GM19324 (cell line): Measurements from ENCODE around the gene MTG2.

Source experiments
- ATAC-seq: cut with Tn5 transposase; IDR thresholded peaks from one replicate; pipeline ENCODE4 v1.9.1; 2021; ENCODE audit warnings: mild to moderate bottlenecking, moderate library complexity; ENCODE audit not compliant: unreplicated experiment, low FRiP score

Gene MTG2

DNA sequence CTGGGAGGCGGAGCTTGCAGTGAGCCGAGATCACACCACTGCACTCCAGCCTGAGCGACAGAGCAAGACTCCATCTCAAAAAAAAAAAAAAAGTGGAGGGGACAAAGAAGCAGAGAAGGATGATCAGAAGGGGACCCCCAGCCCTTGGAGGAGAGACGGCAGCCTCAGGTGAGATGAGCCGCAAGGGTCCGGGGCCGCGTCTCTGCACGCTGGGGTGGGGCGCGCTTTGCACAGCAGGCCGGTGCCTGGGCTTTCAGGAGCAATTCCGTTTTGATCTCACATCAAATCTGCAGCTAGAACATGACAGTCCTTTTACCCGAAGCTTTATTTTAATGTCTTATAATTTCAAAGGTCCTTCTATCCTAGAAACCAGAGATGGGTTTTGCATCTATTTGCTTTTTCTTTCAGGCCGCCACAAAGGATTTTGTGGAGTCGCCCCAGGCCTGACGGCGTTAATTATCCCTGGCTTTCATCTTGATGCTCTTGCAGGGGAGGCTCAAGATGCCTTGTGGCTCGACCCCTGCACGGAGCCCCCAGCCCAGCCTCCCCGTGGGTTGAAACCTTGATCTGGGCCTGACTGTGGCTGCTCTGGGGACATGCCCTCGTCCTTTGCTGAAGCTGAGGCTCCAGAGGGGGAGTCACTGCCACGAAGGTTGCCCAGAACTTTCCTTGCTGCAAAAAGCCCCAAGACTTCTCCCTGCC is 20.0 kb downstream of the MTG2 start:
- ATAC-seq, result no peak

DNA sequence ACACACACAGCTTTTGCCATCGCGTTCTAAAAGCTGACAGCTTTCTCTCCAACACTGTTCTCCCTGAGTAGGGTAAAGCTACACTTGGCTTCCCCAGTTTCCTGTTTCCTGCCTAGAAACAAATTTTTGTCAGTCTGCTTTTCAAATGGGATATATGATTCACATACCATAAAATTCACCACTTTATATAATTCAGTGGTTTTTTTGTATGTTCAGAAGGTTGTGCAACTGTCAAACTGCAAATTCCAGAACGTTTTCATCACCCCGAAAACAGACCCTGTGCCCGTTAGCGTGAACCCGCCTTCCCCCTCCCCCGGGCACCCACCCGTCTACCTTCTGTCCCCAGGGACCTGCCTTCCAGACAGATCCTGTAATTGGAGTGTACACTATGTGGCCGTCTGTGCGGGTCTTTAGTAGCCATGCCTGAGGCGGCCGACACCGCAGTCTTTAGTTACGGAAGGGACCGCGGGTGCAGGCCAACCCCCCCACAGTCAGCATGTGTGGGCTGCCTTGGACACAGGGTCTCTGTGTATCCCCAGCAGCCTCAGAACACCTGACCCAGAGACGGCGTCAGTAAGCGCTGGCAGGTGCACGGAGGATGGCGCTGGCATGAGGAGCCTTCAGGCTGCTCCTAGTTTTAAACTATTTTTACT is 20.7 kb downstream of the MTG2 start:
- ATAC-seq, result no peak

DNA sequence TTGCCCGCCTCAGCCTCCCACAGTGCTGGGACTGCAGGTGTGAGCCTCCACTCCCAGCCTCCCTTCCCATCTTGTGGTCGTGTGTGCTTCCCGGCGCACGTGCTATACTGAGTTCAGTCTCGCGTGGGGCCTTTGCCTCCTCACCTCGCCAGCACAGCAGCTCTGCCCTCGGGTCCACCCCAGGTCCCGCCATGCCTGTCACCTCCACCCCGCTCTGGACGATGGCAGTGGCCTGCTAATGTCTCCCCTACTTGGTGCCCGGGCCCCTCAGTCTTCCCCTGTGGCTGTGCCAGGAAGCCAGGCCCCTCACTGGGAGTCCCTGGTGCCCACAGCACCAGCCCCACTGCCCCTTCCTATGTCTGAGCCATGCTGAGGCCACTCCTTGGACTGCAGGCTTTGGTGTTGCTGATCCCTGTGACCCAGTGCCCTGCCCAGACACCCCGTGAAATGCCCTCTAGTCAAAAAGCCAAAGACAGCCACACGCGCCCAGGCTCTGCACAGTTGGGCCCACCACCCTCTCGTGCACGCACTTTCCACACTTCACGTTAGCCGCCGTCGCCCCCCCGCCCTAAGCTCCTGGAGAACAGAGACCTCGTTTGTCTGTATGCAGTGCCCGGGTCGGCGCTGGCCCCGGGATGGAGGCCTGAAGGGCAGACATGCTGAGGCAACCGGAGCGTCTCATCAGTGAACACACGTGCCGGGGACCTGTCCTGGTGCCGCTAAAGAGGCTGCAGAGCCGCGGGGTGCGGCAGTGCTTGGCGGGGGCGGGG is 23.0 kb downstream of the MTG2 start:
- ATAC-seq, result no peak

DNA sequence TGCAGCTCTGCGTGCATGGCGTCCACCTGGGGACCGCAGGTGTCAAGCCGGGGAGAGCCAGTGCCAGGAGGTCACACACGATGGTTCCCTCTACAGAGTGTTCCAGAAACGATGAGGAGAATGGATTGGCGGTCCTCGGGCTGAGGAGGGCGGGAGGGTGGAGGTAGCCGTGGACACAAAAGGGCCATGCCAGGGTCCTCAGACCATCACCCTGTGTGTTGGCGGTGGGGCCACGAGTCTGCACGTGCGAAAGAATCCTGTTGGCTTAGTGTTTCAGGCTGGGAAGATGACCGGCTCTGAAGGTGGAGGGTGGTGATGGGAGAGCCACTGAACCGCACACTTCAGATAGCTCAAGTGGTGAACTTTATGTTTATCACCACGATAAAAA is 23.6 kb downstream of the MTG2 start:
- ATAC-seq, result no peak

DNA sequence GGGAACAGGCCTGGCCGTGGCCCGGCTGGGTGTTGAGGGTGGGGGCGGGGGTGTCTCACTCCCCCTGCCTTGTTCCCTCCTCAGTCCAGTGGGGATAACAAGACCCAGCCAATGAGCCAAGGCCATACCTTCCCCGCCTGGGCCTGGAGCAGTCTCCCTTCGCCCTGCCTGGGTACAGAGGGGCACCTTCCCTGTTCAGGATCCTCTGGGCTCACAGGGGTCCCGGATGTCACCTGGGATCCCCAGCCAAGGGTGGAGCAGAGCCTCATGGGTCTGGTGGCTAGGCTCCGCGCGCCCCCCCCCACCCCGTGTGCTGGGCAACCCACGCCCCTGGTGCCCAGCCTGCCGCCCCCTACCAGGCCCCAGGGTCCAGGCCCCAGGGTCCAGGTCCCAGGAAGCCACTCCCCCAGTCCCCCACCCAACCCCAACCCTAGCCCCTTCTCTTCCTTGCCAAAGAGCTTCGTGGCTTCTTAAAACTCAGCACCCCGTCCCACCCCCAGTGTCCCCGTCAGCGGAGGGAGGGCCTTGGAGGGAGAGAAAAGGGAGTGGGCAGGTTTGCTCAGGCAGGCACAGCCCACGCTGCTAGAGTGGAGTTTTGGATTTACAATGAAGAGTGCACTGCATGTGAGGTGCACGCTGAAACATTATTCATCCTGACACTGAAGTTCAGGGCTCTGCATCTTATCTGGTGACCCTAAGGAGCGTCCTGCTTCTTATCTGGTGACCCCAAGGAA is 25.4 kb downstream of the MTG2 start:
- no peak for ATAC-seq

DNA sequence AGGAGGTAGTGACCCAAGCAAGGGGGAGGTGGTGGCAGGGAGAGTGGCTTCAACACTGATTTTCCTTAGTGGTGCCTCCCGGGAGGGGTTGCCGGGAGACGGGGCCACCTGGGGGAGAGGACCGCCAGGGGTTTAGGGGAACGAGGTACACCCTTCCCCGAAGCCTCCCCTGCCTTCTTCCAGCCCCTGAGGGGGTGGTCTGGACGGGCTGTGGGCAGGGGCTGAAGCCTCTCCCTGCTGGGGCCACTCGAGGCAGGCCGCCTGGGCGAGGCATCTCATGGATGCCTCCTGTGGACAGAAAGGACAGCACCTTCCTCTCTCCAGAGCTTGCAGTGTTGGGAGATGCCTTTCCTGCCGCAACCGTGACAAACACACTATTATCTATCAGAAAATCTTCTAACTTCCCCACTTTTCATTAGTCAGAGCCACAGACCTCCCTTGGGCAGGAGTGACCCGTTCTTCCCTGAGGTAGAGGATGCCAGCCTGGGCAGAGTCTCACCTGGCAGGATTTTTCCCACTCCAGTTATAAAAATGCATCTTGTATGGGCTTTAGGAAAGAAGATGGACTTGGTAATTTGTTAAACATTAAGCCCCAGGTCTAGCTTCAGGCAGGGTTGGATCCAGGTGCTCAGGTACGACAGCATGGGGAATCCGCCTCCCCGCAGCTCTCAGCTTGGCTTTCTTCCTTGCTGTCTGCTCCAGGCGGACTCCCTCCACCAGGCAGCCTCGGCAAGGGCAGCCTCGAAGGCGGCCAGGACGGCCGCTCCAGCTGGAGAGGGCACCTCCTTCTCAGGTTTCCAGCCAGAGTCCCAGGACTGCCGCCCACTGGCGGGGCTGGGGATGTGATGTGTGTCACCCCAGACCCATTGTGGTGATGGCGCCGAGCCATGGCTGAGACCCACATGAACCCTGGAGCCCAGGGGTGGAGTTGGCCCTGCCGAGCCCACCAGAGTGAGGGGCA is 26.2 kb downstream of the MTG2 start:
- ATAC-seq, result no peak

DNA sequence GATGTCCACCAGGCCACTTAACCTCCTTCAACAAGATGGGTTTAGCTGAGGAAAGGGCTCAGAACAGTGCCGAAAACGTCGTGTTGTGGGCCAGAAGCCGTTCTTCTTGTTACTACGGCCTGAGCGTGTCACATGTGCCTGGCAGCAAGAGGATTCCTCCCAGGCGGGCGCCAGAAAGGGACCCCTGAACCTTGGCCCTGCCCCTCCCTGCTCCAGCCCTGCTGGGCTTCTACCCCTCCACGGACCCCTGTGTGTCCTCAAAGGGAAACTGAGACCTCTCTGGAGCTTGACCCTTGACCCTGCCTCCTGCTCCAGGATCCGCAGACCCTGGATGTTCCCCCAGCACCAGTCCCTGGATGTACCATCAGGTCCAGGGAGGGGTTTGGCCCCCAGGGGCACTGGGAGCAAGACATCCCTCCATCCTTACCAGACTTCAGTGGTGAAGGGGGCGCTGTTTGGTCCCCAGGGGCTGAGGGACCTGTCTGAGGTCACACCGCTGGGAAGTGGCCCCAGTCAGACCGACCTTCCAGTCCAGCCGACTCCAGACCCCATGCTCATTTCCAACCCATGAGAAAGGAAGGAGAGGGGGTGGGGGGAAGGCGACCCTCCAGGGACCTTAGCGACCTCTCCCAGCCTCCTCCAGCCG is 27.1 kb downstream of the MTG2 start:
- no peak for ATAC-seq

DNA sequence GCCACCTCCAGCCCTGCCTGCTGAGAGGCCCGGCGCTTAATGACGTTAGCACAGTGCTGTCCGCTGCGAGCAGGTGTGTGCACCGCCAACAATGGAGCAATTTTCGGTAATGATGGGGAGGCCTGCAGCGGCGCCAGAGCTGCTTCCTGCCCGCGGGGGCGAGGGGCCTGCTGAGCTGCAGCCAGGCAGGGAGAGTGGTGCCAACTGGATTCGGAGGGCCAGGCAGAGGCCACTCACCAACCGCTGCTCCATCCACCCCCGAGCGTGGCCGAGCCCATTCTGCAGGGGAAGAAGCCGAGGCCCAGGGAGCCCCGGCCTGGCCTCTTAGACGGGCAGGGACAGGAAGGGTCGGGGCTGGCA is 27.6 kb downstream of the MTG2 start:
- no peak for ATAC-seq

DNA sequence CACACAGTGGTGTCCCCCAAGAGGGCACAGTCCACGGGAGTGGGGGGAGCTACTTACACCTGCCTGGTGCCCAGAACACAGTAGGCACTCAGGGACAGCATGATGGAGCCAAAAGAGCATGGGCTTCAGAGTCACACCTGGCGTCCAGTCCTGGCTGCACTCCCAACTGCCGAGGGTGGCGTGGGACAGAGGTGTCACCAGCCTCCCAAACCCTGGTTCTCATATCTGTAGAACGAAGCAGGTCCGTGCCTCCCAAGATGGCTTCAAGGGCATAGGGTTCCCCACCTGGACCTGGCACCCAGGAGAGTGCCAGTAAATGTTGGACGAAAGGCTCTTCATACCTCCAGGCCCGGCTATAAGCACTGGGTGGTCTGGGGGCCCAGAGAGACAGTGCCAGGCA is 28.4 kb downstream of the MTG2 start:
- ATAC-seq, result no peak

DNA sequence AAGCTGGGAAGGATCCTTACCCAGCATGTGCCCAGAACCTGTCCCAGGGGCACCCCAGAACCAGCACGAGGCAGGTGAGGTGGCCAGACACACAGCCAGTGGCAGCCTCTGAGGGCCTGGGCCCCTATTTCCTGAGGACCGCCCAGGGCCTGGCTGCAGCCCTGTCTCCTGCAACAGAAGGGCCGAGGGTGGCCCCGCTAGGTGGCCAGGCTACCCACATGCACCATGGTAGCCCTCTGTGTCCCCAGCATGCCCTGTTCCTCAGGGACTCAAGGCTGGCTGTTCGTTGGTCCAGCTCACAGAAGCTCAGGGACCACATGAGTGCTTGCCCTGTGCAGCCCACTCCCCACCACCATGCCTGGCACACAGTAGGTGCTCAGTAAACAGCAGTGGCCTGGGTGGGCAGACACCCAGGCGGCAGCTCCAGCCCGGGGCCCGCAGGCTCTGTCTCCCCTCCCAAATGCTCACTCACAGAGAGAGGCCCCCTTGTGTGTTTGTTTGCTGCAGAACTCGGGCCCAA is 29.0 kb downstream of the MTG2 start:
- ATAC-seq, result no peak

DNA sequence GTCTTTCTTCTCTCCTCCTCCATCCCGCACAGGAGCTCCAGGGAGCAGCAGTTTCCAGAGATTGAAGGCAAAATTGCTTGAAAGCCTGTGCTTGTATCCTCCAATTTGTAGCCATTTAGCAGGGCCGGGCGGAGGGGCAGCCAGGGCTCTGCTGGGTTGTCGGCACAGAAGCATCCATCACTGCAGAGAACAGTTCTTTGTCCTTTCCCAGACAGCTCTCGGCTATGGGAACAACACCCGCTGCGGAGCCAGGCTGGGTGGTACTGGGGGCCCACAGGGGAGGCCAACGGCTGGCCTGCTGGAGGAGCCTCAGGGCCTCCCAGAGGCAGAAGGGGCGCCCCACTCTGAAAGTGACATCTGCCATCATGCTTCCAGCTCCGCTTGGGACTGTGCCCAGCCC is 29.5 kb downstream of the MTG2 start:
- no peak for ATAC-seq

DNA sequence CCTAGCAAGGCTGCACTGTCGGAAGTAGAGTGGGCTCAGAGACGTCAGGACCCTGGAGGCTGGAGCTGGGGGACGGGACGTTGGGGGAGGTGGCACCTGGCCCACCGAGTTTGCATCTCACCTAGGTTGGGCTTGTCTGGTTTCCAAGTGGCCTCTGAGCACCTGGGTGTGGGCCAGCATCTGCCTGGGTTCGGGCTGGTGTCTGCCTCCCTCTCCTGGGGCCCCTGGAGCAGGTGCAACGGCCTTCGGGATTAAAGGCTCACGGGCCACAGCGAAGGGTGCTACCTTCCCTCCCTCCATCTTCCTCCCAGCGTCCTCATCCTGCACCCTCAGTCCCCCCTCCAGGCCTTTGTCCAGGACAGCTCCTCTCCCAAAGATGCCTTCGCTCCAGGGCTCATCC is 31.2 kb downstream of the MTG2 start:
- ATAC-seq, result no peak

DNA sequence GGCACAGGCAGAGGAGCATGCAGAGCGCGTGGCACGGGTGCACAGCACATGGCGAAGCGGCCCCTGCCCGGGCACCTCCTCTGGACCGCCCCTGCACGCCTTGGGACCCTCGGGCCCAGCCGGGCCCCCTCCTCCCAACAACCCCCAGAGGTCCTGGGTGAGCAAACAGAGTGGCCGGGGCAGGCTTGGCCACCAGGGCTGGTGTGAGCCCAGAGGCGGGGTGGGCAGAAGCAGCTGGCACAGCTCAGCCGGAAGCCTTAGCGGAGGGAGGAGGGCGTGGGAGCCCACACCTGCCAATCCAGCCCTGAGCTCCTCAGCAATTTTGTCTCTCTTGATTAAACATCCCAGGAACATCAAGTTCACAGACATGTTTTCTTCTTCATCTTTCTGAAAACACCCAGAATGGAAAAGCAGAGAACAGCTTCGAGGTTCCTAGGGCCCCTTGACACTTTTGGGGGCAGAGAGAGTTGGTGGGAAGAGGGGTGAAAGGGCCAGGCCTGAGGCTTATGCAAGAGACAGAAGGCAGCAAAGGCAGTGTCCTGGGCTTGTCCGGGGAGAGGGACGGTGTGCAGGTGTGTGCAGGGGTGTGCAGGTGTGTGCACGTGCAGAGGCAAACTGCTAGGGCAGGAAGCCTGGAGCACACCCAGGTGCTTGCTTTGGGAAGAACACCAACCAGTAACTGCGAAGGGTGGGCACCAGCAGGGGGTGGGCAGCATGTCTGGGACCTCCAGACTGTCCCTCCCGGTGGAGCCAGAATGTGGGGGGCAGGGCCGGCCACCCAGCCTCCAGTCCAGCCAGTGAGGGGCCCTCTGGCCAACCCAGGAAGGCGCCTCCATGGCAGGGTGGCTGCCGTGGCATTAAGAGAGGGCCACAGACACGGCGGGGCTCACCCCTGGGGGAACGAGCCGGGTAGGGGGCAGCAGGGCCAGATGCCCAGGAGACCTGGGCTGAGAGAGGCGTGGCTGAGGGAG is 32.5 kb downstream of the MTG2 start:
- ATAC-seq, result no peak

DNA sequence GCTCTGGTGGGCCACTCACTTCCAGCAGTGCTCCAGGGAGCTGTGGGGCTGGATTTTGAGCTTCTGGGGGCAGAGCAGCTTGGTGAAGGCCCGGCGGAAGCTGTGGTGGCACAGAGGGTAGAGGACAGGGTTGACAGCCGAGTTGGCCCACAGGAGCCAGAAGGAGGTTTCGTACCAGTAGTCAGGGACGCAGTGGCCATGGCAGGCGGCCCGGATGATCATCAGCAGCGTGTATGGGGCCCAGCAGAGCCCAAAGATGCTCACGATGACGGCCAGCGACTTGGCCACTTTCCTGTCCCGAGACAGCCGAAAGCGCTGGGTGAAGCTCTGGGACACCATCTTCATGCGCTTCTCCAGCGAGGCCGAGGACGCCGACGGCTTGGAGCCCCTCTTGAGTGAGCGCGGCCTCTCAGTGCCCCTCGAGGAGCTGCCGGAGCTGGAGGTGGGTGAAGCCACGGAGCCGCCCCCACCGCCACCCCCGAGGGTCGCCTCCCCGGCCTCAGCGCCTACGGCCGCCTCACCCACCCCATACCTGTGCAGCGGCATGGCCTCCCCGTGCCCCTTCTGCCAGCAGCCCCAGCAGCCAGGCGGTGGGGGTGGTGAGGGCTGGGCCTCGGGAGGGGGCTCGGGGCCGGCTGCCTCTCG is 33.3 kb downstream of the MTG2 start:
- no peak for ATAC-seq

DNA sequence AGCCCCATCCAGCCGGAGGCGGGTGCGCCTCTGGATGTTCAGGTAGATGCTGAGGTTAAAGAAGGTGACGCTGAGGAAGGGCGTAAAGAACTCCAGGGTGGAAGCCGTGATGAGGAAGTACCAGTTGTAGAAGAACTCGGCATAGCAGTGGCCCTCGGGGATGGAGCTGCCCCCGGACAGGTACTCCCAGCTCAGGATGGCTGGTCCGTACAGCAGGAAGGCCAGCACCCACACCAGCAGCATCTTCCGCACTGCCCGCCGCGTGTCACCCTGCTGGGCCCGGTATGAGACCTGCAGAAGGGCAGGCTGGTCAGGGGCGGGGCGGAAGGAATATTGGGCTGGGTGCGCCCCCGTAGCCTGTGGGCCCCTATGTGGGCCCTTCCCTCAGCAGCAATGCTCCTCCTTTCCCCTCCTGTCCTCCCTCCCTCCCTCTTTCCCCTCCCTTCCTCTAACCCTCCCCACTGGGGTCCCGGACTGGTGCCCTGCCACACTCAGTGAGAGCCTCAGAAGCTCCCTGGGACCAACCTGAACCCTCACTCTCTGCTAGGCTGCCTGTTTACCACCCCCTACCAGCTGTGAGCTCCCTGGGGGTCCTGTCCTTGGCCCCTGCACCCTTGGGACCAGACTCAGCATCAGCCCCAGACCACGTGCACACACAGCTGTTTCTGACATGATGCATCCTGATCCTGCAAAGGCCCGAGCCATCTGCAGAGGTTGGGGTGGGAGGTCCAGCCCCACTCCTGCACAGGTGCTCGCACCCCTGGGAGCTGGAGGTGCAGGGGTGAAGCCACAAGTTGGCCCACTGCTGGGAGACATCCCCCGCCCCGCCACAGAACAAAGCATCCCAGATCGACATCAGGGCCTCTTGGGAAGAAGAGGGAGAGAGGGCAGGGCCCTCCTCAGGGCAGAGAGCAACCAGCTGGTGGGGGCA is 34.1 kb downstream of the MTG2 start:
- ATAC-seq, result no peak

DNA sequence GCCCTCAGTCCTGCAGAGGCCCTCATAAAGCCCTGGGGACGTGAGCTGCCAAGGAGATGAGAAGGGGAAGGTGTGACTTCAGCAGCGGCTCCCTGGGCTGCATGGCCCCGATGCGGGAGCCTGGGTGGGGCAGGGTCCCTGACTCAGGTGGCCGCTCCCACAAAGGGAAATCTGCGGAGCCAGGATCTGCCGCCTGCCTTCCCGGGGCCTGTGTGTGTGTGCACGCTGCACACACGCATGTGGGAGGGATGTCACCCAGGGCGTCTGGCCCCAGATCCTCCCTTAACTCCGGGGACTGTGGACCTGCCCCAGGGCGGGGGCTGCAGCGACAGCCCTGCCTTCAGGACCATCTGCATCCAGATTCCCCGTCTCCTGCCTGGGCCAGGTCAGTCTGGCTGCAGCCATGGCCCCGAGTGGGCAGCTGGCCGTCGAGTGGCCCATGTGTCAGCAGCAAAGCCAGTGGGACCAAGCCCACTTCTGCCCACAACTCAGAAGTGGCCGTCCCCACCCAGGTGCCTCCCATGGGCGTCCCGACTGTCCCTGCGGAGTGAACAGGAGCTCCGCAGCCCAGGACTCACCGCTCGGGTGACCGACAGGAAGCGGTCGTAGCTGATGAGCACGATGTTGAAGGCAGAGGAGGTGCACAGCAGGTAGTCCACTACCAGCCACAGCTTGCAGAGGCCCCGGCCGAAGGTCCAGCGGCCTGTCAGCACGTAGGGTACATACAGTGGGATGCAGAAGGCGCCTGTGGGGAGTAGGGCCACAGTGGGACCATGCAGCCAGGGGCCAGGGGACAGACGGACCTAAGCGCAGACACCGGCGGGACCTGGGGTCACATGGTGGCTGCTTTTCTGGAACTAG is 35.3 kb downstream of the MTG2 start:
- no peak for ATAC-seq
